Measurements from ENCODE around the gene FAU. TPM values are rescaled to one million over a fixed set of nuclear protein-coding genes. Genes with fewer than 3 reads are reported as not detected.
A peak's percentile ranks its signal among the peaks of the same experiment; 100 is the strongest.

FAU gene
- total and polyA plus RNA-seq, 12 donors: 536 to 1,540 (median 635) TPM

DNA sequence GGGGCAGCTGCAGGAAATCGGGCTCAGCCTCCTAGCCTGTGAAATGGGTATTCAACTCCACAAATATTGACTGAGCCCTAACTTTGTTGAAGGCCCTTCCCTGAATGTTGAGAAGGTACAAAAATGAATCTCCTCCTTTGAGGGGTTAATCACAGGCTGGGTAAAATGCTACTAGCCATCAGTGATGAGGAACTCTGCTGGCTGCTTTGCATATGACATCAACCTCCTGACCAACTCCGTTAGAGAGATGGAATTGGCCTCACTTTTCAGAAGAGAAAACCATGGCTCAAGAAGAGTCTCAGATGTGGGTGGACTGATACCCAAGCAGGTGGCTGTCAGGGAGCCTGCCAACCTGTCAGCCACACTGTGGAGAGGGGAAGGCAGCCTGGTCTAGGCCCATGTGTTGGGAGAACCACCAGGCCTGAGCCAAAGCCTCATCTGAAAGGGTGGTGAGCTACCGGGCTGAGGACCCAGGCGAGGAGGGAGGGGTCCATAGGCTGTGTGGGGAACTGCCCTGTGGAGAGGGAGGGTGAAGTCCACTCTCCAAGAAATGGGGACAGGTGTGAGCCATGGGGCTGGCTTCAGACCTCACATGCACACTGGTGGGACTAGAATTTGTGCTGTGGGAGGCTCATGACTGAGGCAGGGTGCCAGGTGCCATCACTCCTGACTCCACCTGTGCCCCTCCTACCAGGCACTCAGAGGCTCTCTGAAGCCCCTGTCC is 49.9 kb downstream of the FAU start:
- H3K4me3 ChIP-seq: no peak overlapping the region
- DNase-seq (no peak), ATAC-seq (peak in 1 of 8 donors; percentile 44)
- no peaks in the 10 kb centered on the region for H3K4me1 ChIP-seq
- H3K27ac ChIP-seq: no peak overlapping the region
- H3K9me3 ChIP-seq: no peaks in the 10 kb centered on the region
- no peaks in the 10 kb centered on the region for H3K36me3 ChIP-seq
- intact Hi-C loops (cut with DNase I): no loop called here
- TF ChIP-seq, protein P1, sequence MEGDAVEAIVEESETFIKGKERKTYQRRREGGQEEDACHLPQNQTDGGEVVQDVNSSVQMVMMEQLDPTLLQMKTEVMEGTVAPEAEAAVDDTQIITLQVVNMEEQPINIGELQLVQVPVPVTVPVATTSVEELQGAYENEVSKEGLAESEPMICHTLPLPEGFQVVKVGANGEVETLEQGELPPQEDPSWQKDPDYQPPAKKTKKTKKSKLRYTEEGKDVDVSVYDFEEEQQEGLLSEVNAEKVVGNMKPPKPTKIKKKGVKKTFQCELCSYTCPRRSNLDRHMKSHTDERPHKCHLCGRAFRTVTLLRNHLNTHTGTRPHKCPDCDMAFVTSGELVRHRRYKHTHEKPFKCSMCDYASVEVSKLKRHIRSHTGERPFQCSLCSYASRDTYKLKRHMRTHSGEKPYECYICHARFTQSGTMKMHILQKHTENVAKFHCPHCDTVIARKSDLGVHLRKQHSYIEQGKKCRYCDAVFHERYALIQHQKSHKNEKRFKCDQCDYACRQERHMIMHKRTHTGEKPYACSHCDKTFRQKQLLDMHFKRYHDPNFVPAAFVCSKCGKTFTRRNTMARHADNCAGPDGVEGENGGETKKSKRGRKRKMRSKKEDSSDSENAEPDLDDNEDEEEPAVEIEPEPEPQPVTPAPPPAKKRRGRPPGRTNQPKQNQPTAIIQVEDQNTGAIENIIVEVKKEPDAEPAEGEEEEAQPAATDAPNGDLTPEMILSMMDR (IDR thresholded peaks at IDR 0.05): no peak
- H3K27me3 ChIP-seq: peaks cover 0 to 2% (median 0%) of the 10 kb centered on the region in 7 donors
- WGBS, 2 donors: 61 to 69% methylated on average over 4 of the region's 4 CpGs

Small RNA genes within 50 kb of the gene (microRNA-seq; reads per million reads assigned to microRNA genes)
- gene MIR6751: 0 reads per million in 2 donors

Other genes starting within 250 kb of the FAU start
- gene EHD1, start 243.5 kb downstream of the FAU start, total RNA-seq: 10 to 100 TPM; 30.7 to 73.1 (median 43.9) TPM
- gene EHD1, start 243.5 kb downstream of the FAU start, polyA plus RNA-seq: 10 to 100 TPM; 26.0 to 39.7 TPM
- gene ATG2A, start 204.9 kb downstream of the FAU start, total RNA-seq: 10 to 100 TPM; 12.4 to 17.7 (median 16.0) TPM
- gene ATG2A, start 204.9 kb downstream of the FAU start, polyA plus RNA-seq: 10 to 100 TPM; 14.8 to 18.6 TPM
- gene PPP2R5B, start 197.4 kb downstream of the FAU start, total RNA-seq: 10 to 100 TPM; 13.4 to 29.8 (median 20.4) TPM
- gene PPP2R5B, start 197.4 kb downstream of the FAU start, polyA plus RNA-seq: 10 to 100 TPM; 26.6 to 30.8 TPM
- not detected for gene GPHA2, start 186.2 kb downstream of the FAU start, total RNA-seq
- gene GPHA2, start 186.2 kb downstream of the FAU start, polyA plus RNA-seq: not detected
- not detected for gene MAJIN, start 150.0 kb downstream of the FAU start, total RNA-seq
- not detected for gene MAJIN, start 150.0 kb downstream of the FAU start, polyA plus RNA-seq
- 10 to 100 TPM in 1 of 10 donors, 1 to 10 TPM in 8, under 1 TPM in 1; 0.66 to 31.8 (median 1.7) TPM for gene BATF2, start 125.2 kb downstream of the FAU start, total RNA-seq
- gene BATF2, start 125.2 kb downstream of the FAU start, polyA plus RNA-seq: 1 to 10 TPM; 2.1 to 2.9 TPM
- 100 to 1,000 TPM in 9 of 10 donors, 10 to 100 TPM in 1; 92.6 to 144 (median 117) TPM for gene ARL2, start 108.0 kb downstream of the FAU start, total RNA-seq
- 100 to 1,000 TPM; 115 to 157 TPM for gene ARL2, start 108.0 kb downstream of the FAU start, polyA plus RNA-seq
- 10 to 100 TPM; 11.4 to 21.8 (median 15.2) TPM for gene SNX15, start 94.7 kb downstream of the FAU start, total RNA-seq
- gene SNX15, start 94.7 kb downstream of the FAU start, polyA plus RNA-seq: 10 to 100 TPM; 14.7 to 23.2 TPM
- 1 to 10 TPM; 3.8 to 9.3 (median 4.8) TPM for gene SAC3D1, start 80.9 kb downstream of the FAU start, total RNA-seq
- gene SAC3D1, start 80.9 kb downstream of the FAU start, polyA plus RNA-seq: 10 to 100 TPM in 1 of 2 donors, 1 to 10 TPM in 1; 4.7 to 17.3 TPM
- 1 to 10 TPM; 2.1 to 6.8 (median 3.7) TPM for gene NAALADL1, start 63.6 kb downstream of the FAU start, total RNA-seq
- 1 to 10 TPM; 8.1 to 9.1 TPM for gene NAALADL1, start 63.6 kb downstream of the FAU start, polyA plus RNA-seq
- 1 to 10 TPM in 5 of 10 donors, under 1 TPM in 5; 0.50 to 5.3 (median 1.0) TPM for gene CDCA5, start 38.1 kb downstream of the FAU start, total RNA-seq
- under 1 TPM; 0.45 to 0.80 TPM for gene CDCA5, start 38.1 kb downstream of the FAU start, polyA plus RNA-seq
- 10 to 100 TPM; 21.5 to 27.7 (median 24.8) TPM for gene ZFPL1, start 37.9 kb downstream of the FAU start, total RNA-seq
- 10 to 100 TPM; 32.8 to 49.2 TPM for gene ZFPL1, start 37.9 kb downstream of the FAU start, polyA plus RNA-seq
- 100 to 1,000 TPM in 6 of 10 donors, 10 to 100 TPM in 4; 79.2 to 123 (median 100) TPM for gene VPS51, start 25.9 kb downstream of the FAU start, total RNA-seq
- 100 to 1,000 TPM in 1 of 2 donors, 10 to 100 TPM in 1; 85.2 to 102 TPM for gene VPS51, start 25.9 kb downstream of the FAU start, polyA plus RNA-seq
- 10 to 100 TPM; 38.1 to 87.8 (median 69.5) TPM for gene TM7SF2, start 10.3 kb downstream of the FAU start, total RNA-seq
- gene TM7SF2, start 10.3 kb downstream of the FAU start, polyA plus RNA-seq: 10 to 100 TPM; 18.5 to 83.6 TPM
- gene ZNHIT2, start 4.4 kb downstream of the FAU start, total RNA-seq: 1 to 10 TPM; 4.3 to 8.3 (median 6.5) TPM
- gene ZNHIT2, start 4.4 kb downstream of the FAU start, polyA plus RNA-seq: 10 to 100 TPM; 16.5 to 17.5 TPM
- gene MRPL49, start 187 bp upstream of the FAU start, total RNA-seq: 10 to 100 TPM; 33.8 to 44.8 (median 39.9) TPM
- 10 to 100 TPM in 1 of 2 donors, 1 to 10 TPM in 1; 6.4 to 39.0 TPM for gene MRPL49, start 187 bp upstream of the FAU start, polyA plus RNA-seq
- 10 to 100 TPM; 24.1 to 34.0 (median 27.8) TPM for gene SYVN1, start 12.4 kb upstream of the FAU start, total RNA-seq
- gene SYVN1, start 12.4 kb upstream of the FAU start, polyA plus RNA-seq: 10 to 100 TPM; 22.2 to 24.6 TPM
- not detected for gene SPDYC, start 48.1 kb upstream of the FAU start, total RNA-seq
- not detected for gene SPDYC, start 48.1 kb upstream of the FAU start, polyA plus RNA-seq
- 100 to 1,000 TPM in 1 of 10 donors, 10 to 100 TPM in 9; 61.6 to 110 (median 82.0) TPM for gene CAPN1, start 59.8 kb upstream of the FAU start, total RNA-seq
- 10 to 100 TPM; 85.0 to 89.3 TPM for gene CAPN1, start 59.8 kb upstream of the FAU start, polyA plus RNA-seq
- 1 to 10 TPM; 2.3 to 7.3 (median 3.8) TPM for gene POLA2, start 139.8 kb upstream of the FAU start, total RNA-seq
- gene POLA2, start 139.8 kb upstream of the FAU start, polyA plus RNA-seq: 1 to 10 TPM; 8.6 to 9.4 TPM
- 10 to 100 TPM in 4 of 10 donors, 1 to 10 TPM in 6; 3.9 to 21.9 (median 9.0) TPM for gene CDC42EP2, start 192.7 kb upstream of the FAU start, total RNA-seq
- 10 to 100 TPM; 13.2 to 21.1 TPM for gene CDC42EP2, start 192.7 kb upstream of the FAU start, polyA plus RNA-seq
- gene DPF2, start 211.7 kb upstream of the FAU start, total RNA-seq: 10 to 100 TPM; 37.4 to 63.4 (median 50.6) TPM
- gene DPF2, start 211.7 kb upstream of the FAU start, polyA plus RNA-seq: 10 to 100 TPM; 24.9 to 32.6 TPM
- under 1 TPM in 8 of 10 donors, not detected in 2; 0.11 to 0.87 (median 0.33) TPM for gene TIGD3, start 232.6 kb upstream of the FAU start, total RNA-seq
- gene TIGD3, start 232.6 kb upstream of the FAU start, polyA plus RNA-seq: under 1 TPM; 0.19 to 0.80 TPM